Skeletal muscle satellite cell (primary cell): Measurements from ENCODE around the gene MAD1L1.
"Not testable (repeated sequence)": the region's sequence is repeated elsewhere in the genome, so short reads cannot be mapped to it uniquely, and the experiment has no call there.

ENCODE experiments used
- H3K27me3 ChIP-seq: 2 replicates; pipeline ENCODE4 v1.7.0; 2013; ENCODE audit warnings: low read length; ENCODE audit not compliant: control insufficient read depth, insufficient read depth
- H3K36me3 ChIP-seq: 2 replicates; pipeline ENCODE4 v1.7.0; 2013; ENCODE audit warnings: mild to moderate bottlenecking, control low read depth, low read length; ENCODE audit not compliant: insufficient read depth
- H3K4me1 ChIP-seq: 2 replicates; pipeline ENCODE4 v1.7.0; 2013; ENCODE audit warnings: low read length; ENCODE audit not compliant: control insufficient read depth, insufficient read depth
- H3K4me2 ChIP-seq: 2 replicates; pipeline ENCODE4 v1.7.0; 2013; ENCODE audit warnings: mild to moderate bottlenecking, low read length
- H3K4me3 ChIP-seq: 2 replicates; pipeline ENCODE4 v1.7.0; 2013; ENCODE audit warnings: low read length
- H3K9ac ChIP-seq: 2 replicates; pipeline ENCODE4 v1.7.0; 2013; ENCODE audit warnings: mild to moderate bottlenecking, low read depth, low read length, moderate library complexity
- H3K9me3 ChIP-seq: replicated peaks from 2 replicates; pipeline ENCODE4 v1.7.0; 2013; ENCODE audit warnings: mild to moderate bottlenecking, control low read depth, low read length

MAD1L1 gene

GRCh38 chr7:2271273-2272026 is 38.7 kb upstream of the MAD1L1 start:
- Histone ChIP-seq H3K36me3 (peaks cover 17% of the 10 kb centered on the region), H3K9ac (no peak overlapping the region), H3K4me1 (no peaks in the 10 kb centered on the region), H3K4me2 (no peak overlapping the region), H3K9me3 (no peaks in the 10 kb centered on the region), H3K27me3 (no peaks in the 10 kb centered on the region), H3K4me3 (no peak overlapping the region)

GRCh38 chr7:2270495-2270894 is 37.8 kb upstream of the MAD1L1 start:
- no peaks in the 10 kb centered on the region for H3K9me3 ChIP-seq
- peaks cover 20% of the 10 kb centered on the region for H3K36me3 ChIP-seq
- no peak overlapping the region for H3K9ac ChIP-seq
- no peak overlapping the region for H3K4me2 ChIP-seq
- H3K27me3 ChIP-seq = no peaks in the 10 kb centered on the region
- no peaks in the 10 kb centered on the region for H3K4me1 ChIP-seq
- no peak overlapping the region for H3K4me3 ChIP-seq

GRCh38 chr7:2269991-2270460 is 37.3 kb upstream of the MAD1L1 start:
- no peak overlapping the region for H3K4me3 ChIP-seq
- no peak overlapping the region for H3K4me2 ChIP-seq
- no peaks in the 10 kb centered on the region for H3K4me1 ChIP-seq
- peaks cover 22% of the 10 kb centered on the region for H3K36me3 ChIP-seq
- H3K9me3 ChIP-seq = no peaks in the 10 kb centered on the region
- no peak overlapping the region for H3K9ac ChIP-seq
- H3K27me3 ChIP-seq = no peaks in the 10 kb centered on the region

- peaks cover 21% of the 10 kb centered on the region for H3K36me3 ChIP-seq
- H3K4me1 ChIP-seq = not testable (repeated sequence)
Observed at GRCh38 chr7:2269089-2269990, 36.6 kb upstream of the MAD1L1 start.

GRCh38 chr7:2266911-2267310 is 34.2 kb upstream of the MAD1L1 start:
- Histone ChIP-seq H3K9ac (no peak overlapping the region), H3K4me2 (no peak overlapping the region), H3K36me3 (peaks cover 35% of the 10 kb centered on the region), H3K4me1 (no peaks in the 10 kb centered on the region), H3K27me3 (no peaks in the 10 kb centered on the region), H3K4me3 (no peak overlapping the region), H3K9me3 (no peaks in the 10 kb centered on the region)

More at GRCh38 chr7:2269089-2269990, 36.6 kb upstream of the MAD1L1 start:
- H3K9me3 ChIP-seq, H3K9ac ChIP-seq, H3K4me3 ChIP-seq, H3K4me2 ChIP-seq, H3K27me3 ChIP-seq: not testable (repeated sequence)

- Histone ChIP-seq H3K27me3 (no peaks in the 10 kb centered on the region), H3K36me3 (peaks cover 22% of the 10 kb centered on the region), H3K9me3 (no peaks in the 10 kb centered on the region), H3K4me2 (no peak overlapping the region), H3K4me3 (no peak overlapping the region), H3K4me1 (no peaks in the 10 kb centered on the region), H3K9ac (no peak overlapping the region)
Observed at GRCh38 chr7:2264158-2264557, 31.4 kb upstream of the MAD1L1 start.

- H3K4me2 ChIP-seq = no peak overlapping the region
- H3K36me3 ChIP-seq = peaks cover 22% of the 10 kb centered on the region
- no peaks in the 10 kb centered on the region for H3K27me3 ChIP-seq
- no peaks in the 10 kb centered on the region for H3K9me3 ChIP-seq
- H3K4me3 ChIP-seq = no peak overlapping the region
- H3K4me1 ChIP-seq = no peaks in the 10 kb centered on the region
- no peak overlapping the region for H3K9ac ChIP-seq
Observed at GRCh38 chr7:2263176-2263575, 30.4 kb upstream of the MAD1L1 start.

- Histone ChIP-seq H3K36me3 (peaks cover 29% of the 10 kb centered on the region), H3K27me3 (no peaks in the 10 kb centered on the region), H3K4me3 (no peak overlapping the region), H3K4me1 (no peaks in the 10 kb centered on the region), H3K9ac (no peak overlapping the region), H3K9me3 (no peaks in the 10 kb centered on the region), H3K4me2 (no peak overlapping the region)
Observed at GRCh38 chr7:2261611-2262010, 28.9 kb upstream of the MAD1L1 start.

- Histone ChIP-seq H3K4me2 (no peak overlapping the region), H3K9me3 (no peaks in the 10 kb centered on the region), H3K9ac (no peak overlapping the region), H3K4me3 (no peak overlapping the region), H3K36me3 (peaks cover 31% of the 10 kb centered on the region), H3K27me3 (no peaks in the 10 kb centered on the region), H3K4me1 (no peaks in the 10 kb centered on the region)
Observed at GRCh38 chr7:2260820-2261219, 28.1 kb upstream of the MAD1L1 start.

GRCh38 chr7:2259480-2259879 is 26.7 kb upstream of the MAD1L1 start:
- Histone ChIP-seq H3K27me3 (no peaks in the 10 kb centered on the region), H3K9ac (no peak overlapping the region), H3K4me1 (no peaks in the 10 kb centered on the region), H3K9me3 (no peaks in the 10 kb centered on the region), H3K36me3 (peaks cover 29% of the 10 kb centered on the region), H3K4me3 (no peak overlapping the region), H3K4me2 (no peak overlapping the region)

- Histone ChIP-seq H3K9me3 (no peaks in the 10 kb centered on the region), H3K4me3 (no peak overlapping the region), H3K27me3 (no peaks in the 10 kb centered on the region), H3K4me1 (no peaks in the 10 kb centered on the region), H3K4me2 (no peak overlapping the region), H3K9ac (no peak overlapping the region), H3K36me3 (peaks cover 24% of the 10 kb centered on the region)
Observed at GRCh38 chr7:2258661-2259365, 26.1 kb upstream of the MAD1L1 start.
